Esophagus (tissue), 2 donors: Measurements from ENCODE around the gene MYZAP. TPM values are rescaled to one million over a fixed set of nuclear protein-coding genes. Genes with fewer than 3 reads are reported as not detected.
A peak's percentile ranks its signal among the peaks of the same experiment; 100 is the strongest.

Source experiments
- H3K27ac ChIP-seq, 2 donors: one replicate each; pipeline ENCODE4 v1.5.1; 2013; ENCODE audit warnings: low read depth in 2 of 2, mild to moderate bottlenecking in 2 of 2, inconsistent platforms in 1 of 2, low read length in 1 of 2, moderate library complexity in 1 of 2
- H3K27me3 ChIP-seq, 2 donors: one replicate each; pipeline ENCODE4 v1.6.1; 2013; ENCODE audit warnings: low read length in 2 of 2, control low read depth in 1 of 2, mild to moderate bottlenecking in 1 of 2; ENCODE audit not compliant: insufficient read depth in 2 of 2, control insufficient read depth in 1 of 2
- H3K36me3 ChIP-seq, 2 donors: one replicate each; pipeline ENCODE4 v1.6.1; 2013; ENCODE audit warnings: low read length in 1 of 2; ENCODE audit not compliant: control insufficient read depth in 2 of 2, insufficient read depth in 2 of 2
- H3K4me1 ChIP-seq, 2 donors: one replicate each; pipeline ENCODE4 v1.6.1; 2013; ENCODE audit warnings: low read length in 1 of 2; ENCODE audit not compliant: control insufficient read depth in 2 of 2, insufficient read depth in 2 of 2
- H3K4me3 ChIP-seq, 2 donors: one replicate each; pipeline ENCODE4 v1.5.1; 2013; ENCODE audit warnings: low read length in 2 of 2, mild to moderate bottlenecking in 2 of 2, low read depth in 1 of 2, moderate library complexity in 1 of 2
- H3K9me3 ChIP-seq, 2 donors: one replicate each; pipeline ENCODE4 v1.6.1; 2013; ENCODE audit warnings: mild to moderate bottlenecking in 2 of 2, low read depth in 1 of 2, low read length in 1 of 2, moderate library complexity in 1 of 2; ENCODE audit not compliant: control insufficient read depth in 2 of 2, insufficient read depth in 1 of 2
- WGBS, 2 donors: extraction: QIAGEN DNeasy Blood & Tissue Kit; methylation state at CpG; one replicate each; pipeline ENCODE4 v1.1.7; 2013; 5-methylcytosine and 5-hydroxymethylcytosine counted together
- polyA plus RNA-seq, 2 donors: library from polyadenylated mRNA; stranded (reverse); fragments of 200-250 nt; gene quantifications; one replicate each; pipeline ENCODE4 v1.2.3, GENCODE V29; 2013
- donor health status: healthy with polysubstance abuse.
- donor health status: Bipolar disorder and iron deficiency.

The MYZAP gene
- polyA plus RNA-seq, 2 donors: 38.2 to 71.6 TPM

DNA sequence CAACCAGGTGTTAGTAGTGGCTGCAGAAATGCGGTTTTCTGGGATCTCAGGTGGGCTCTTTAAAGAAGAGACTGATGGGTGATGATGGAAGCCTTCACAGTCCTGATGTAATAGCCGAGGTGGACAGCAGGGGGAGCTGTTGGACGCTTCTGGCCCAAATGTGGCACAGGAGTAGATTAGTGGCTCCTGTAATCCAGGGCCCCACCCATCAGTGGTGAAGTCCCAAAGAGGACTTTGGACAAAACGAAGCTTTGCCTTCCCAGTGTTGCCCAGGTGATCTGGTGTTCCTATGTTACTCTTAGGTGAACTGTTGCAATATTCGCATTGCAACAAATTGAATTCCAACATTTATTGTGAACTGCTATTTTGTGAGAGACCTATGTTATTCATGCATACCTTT, 31.8 kb upstream of the MYZAP start:
- 12 to 17% methylated on average over 5 of the region's 5 CpGs for WGBS, 2 donors
- Histone ChIP-seq H3K27ac (no peak overlapping the region), H3K9me3 (no peaks in the 10 kb centered on the region), H3K36me3 (no peaks in the 10 kb centered on the region), H3K4me3 (no peak overlapping the region), H3K27me3 (no peaks in the 10 kb centered on the region), H3K4me1 (peaks cover 0 to 2% of the 10 kb centered on the region in 2 donors)

DNA sequence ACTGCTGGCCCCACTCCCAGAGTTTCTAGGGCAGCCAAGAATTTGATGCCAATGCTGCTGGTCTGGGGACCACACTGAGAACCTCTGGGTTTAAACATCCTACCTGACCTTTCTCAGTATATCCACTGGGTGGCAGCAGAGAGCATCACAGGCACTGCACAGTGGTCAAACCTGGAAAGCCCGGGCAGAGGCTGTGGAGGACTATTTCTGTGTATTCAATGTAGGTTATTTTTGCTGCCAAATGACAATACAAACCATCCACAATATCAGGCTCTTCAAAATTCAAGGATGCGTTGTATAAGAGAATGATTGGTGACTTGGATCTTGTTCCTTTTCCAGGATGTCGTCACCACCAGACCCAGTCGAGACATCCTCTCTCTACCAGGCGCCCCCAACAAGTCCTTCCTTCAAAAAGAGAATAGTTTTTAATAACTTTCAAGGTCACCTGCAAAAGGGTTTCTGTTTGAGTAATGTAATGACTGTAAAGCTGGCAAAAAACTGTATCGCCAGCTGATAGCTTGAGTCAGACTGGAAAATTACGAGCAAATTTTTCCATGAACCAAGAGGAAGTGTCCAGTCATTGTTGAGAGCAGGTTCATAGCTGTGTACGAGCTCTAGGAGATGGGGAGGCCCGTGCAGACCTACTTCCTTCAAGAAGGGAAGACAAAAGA, 30.5 kb upstream of the MYZAP start:
- H3K9me3 ChIP-seq: no peaks in the 10 kb centered on the region
- H3K27ac ChIP-seq: peak overlapping the region in 1 of 2 donors; percentile 17
- no peaks in the 10 kb centered on the region for H3K27me3 ChIP-seq
- H3K4me1 ChIP-seq: no peaks in the 10 kb centered on the region
- H3K36me3 ChIP-seq: no peaks in the 10 kb centered on the region
- no peak overlapping the region for H3K4me3 ChIP-seq
- WGBS, 2 donors: 38% methylated on average over 9 of the region's 9 CpGs

DNA sequence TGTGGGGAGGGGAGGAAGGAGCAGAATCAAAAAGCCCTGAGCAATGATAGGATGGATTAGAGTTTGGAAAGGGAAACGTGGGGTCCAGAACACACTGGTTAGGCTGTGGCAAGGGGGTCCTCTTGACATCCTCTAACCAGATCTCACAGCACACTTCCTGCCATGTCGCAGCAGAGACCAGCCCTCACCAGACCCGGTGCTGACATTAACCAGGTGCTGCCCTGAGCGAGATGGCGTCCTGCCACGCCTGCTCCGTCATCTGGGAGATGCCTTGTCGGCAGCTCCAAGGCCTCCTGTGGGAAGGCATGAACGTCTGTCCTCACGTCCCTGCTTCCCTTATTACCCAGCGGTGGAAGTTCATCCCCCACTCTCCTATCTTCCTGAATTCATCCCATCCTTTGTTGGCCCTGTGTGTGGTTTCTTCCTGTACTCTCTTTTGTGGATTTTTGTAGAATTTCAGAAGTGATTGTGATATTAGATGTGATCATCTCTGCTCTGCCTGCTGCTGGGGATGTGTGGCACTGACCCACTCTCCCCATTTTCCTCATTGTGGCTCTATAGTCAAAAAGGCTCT, 29.4 kb upstream of the MYZAP start:
- Histone ChIP-seq H3K9me3 (no peaks in the 10 kb centered on the region), H3K36me3 (no peaks in the 10 kb centered on the region), H3K4me3 (no peak overlapping the region), H3K4me1 (no peaks in the 10 kb centered on the region), H3K27me3 (no peaks in the 10 kb centered on the region), H3K27ac (no peak overlapping the region)
- WGBS, 2 donors: 58 to 74% methylated on average over 11 of the region's 11 CpGs

DNA sequence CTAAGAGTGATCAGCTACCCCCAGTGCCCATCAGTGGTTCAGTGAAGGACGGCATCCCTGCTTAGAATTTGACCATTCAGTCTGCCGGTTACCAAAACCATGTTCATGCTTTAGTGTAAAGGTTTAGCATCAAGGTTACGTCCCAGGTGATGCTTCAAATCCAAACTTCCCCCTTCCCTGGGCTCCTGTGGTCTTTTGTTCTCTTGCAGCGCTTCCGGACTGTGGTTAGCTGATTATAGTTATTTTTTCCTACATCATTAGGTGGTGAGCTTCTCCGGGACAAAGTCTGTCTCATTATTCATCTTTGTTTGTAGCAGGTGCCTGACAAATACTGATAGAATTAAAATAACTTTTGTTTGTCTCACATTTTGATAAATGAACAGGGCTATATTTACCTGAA, 28.3 kb upstream of the MYZAP start:
- 74 to 82% methylated on average over 6 of the region's 6 CpGs for WGBS, 2 donors
- H3K4me3 ChIP-seq: no peak overlapping the region
- H3K9me3 ChIP-seq: no peaks in the 10 kb centered on the region
- H3K4me1 ChIP-seq: no peaks in the 10 kb centered on the region
- no peak overlapping the region for H3K27ac ChIP-seq
- no peaks in the 10 kb centered on the region for H3K27me3 ChIP-seq
- no peaks in the 10 kb centered on the region for H3K36me3 ChIP-seq

DNA sequence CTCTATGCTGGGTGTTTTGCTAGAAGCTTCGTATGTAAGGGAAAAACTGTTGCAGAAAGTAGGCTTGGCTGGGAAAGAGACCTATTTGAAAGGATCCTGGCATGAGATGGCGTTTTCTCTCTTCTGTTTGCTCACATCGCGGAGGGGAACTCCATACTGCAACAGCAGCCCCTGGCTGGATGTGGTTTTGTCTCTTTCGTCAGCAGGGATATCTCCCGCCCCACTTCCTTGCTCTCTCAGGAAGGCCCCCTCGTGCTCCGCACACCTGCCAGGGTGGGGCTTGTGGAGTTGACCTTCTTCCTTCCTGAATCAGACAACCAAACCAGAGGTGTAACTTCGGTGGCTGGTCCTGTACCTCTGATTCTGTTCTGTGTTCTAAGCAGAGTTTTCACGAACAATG, 26.4 kb upstream of the MYZAP start:
- H3K4me3 ChIP-seq: no peak overlapping the region
- no peak overlapping the region for H3K27ac ChIP-seq
- H3K9me3 ChIP-seq: no peaks in the 10 kb centered on the region

DNA sequence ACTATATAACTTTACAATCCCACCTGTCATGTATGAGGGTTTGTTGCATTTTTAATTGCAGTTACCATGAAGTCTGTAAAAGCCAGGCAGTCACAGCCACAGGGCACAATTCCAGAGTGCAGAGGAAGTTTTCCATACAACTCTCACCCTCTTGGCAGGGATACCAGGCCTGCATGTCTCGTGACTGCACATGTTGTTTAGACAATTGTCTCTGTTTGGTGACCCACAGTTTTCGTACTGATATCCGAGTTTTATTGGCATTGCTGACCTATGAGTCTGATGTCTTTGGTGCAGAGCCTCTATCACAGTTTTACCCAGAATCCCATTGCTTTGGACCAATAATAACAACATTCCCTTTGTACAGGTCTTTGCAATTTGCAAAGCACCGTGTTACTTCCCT, 24.9 kb upstream of the MYZAP start:
- 36 to 39% methylated on average over 4 of the region's 4 CpGs for WGBS, 2 donors
- Histone ChIP-seq H3K4me3 (no peak overlapping the region), H3K27me3 (no peaks in the 10 kb centered on the region), H3K4me1 (no peaks in the 10 kb centered on the region), H3K9me3 (no peaks in the 10 kb centered on the region), H3K36me3 (no peaks in the 10 kb centered on the region), H3K27ac (no peak overlapping the region)

More for the DNA sequence above, 26.4 kb upstream of the MYZAP start:
- 20% methylated on average over 10 of the region's 10 CpGs for WGBS, 2 donors
- Histone ChIP-seq H3K4me1 (no peaks in the 10 kb centered on the region), H3K27me3 (no peaks in the 10 kb centered on the region), H3K36me3 (no peaks in the 10 kb centered on the region)

- H3K4me1 ChIP-seq: no peaks in the 10 kb centered on the region
- H3K27me3 ChIP-seq: no peaks in the 10 kb centered on the region
- H3K27ac ChIP-seq: no peak overlapping the region
- no peak overlapping the region for H3K4me3 ChIP-seq
- no peaks in the 10 kb centered on the region for H3K9me3 ChIP-seq
- WGBS, 2 donors: 89 to 91% methylated on average over 3 of the region's 3 CpGs
- no peaks in the 10 kb centered on the region for H3K36me3 ChIP-seq
These were observed 23.8 kb upstream of the MYZAP start for GRCh38 chr15:57567891-57568290.

DNA sequence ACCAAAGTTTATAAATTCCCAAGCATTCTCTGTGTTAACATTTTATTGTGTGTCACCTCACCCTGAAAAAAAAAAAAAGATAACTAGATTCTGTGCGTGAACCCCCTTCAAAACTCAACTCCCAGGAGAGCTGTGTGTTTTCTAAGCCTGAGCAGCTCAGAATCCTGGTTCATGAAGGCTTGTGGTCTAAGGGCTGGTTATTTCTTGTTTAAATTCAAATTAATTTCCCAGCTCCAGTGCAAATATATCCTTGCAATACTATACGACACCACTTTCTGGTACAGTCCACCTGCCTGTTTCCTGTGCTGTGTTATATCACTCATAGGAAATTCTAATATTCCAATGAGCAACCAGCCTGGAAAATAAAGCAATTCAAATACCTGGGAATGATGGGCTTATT, 23.4 kb upstream of the MYZAP start:
- H3K4me1 ChIP-seq: no peaks in the 10 kb centered on the region
- 86 to 92% methylated on average over 2 of the region's 2 CpGs for WGBS, 2 donors
- no peaks in the 10 kb centered on the region for H3K9me3 ChIP-seq
- H3K27me3 ChIP-seq: no peaks in the 10 kb centered on the region
- H3K27ac ChIP-seq: no peak overlapping the region
- H3K36me3 ChIP-seq: no peaks in the 10 kb centered on the region
- no peak overlapping the region for H3K4me3 ChIP-seq

GRCh38 chr15:57570340-57570739, 21.4 kb upstream of the MYZAP start:
- 79 to 81% methylated on average over 2 of the region's 2 CpGs for WGBS, 2 donors
- Histone ChIP-seq H3K9me3 (no peaks in the 10 kb centered on the region), H3K27me3 (no peaks in the 10 kb centered on the region), H3K36me3 (no peaks in the 10 kb centered on the region), H3K4me1 (no peaks in the 10 kb centered on the region), H3K4me3 (no peak overlapping the region), H3K27ac (no peak overlapping the region)

DNA sequence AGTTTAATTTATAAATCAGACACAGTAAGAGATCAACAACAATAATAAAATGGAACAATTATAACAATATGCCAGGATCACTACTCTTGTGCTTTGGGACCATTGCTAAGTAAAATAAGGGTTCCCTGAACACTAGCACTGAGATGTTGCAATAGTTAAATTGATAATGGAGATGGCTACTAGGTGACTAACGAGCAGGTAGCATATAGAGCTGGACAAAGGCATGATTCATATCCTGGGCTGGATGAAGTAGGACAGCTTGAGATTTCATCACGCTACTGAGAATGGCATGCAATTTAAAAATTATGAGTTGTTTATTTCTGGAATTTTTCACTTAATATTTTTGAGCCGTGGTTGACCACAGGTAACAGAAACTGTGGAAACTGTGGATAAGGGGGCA, 20.7 kb upstream of the MYZAP start:
- no peaks in the 10 kb centered on the region for H3K27me3 ChIP-seq
- 65 to 69% methylated on average over 3 of the region's 3 CpGs for WGBS, 2 donors
- no peak overlapping the region for H3K27ac ChIP-seq
- no peaks in the 10 kb centered on the region for H3K9me3 ChIP-seq
- H3K4me3 ChIP-seq: no peak overlapping the region
- no peaks in the 10 kb centered on the region for H3K36me3 ChIP-seq
- no peaks in the 10 kb centered on the region for H3K4me1 ChIP-seq
